WTC11 (cell line): ENCODE measurements around the gene EIF5A.

Experiments used
- ELF4 ChIP-seq: sonication (generic); formaldehyde crosslinking; IDR thresholded peaks from 2 replicates; pipeline ENCODE4 v1.8.1; 2022; ENCODE audit warnings: low read depth, mild to moderate bottlenecking, moderate library complexity, missing genetic modification reagents
- FOXK1 ChIP-seq: sonication (generic); formaldehyde crosslinking; IDR thresholded peaks from 2 replicates; pipeline ENCODE4 v1.8.0; 2022; ENCODE audit warnings: mild to moderate bottlenecking, moderate library complexity, missing genetic modification reagents
- JUN ChIP-seq: sonication (generic); formaldehyde crosslinking; IDR thresholded peaks from 2 replicates; pipeline ENCODE4 v1.8.0; 2023; ENCODE audit warnings: mild to moderate bottlenecking, missing genetic modification reagents
- NFATC4 ChIP-seq: fragments of 250-450 bp; sonication (Bioruptor Pico); IDR thresholded peaks from 2 replicates; pipeline ENCODE4 v1.9.0; 2021; ENCODE audit warnings: mild to moderate bottlenecking
- PRRX2 ChIP-seq: fragments of 250-450 bp; sonication (Bioruptor Pico); IDR thresholded peaks from 2 replicates; pipeline ENCODE4 v1.8.0; 2021; ENCODE audit warnings: mild to moderate bottlenecking
- SP1 ChIP-seq: sonication (generic); formaldehyde crosslinking; conservative IDR thresholded peaks from 2 replicates; pipeline ENCODE4 v1.8.1; 2022; ENCODE audit warnings: missing genetic modification reagents
- TEAD4 ChIP-seq: sonication (generic); formaldehyde crosslinking; IDR thresholded peaks from 2 replicates; pipeline ENCODE4 v1.8.0; 2022; ENCODE audit warnings: mild to moderate bottlenecking, missing genetic modification reagents
- ZBTB21 ChIP-seq: sonication (generic); formaldehyde crosslinking; IDR thresholded peaks from 2 replicates; pipeline ENCODE4 v1.8.1; 2023; ENCODE audit warnings: mild to moderate bottlenecking, missing genetic modification reagents, borderline replicate concordance
- TF ChIP-seq, protein P1 (sequence below): sonication (generic); formaldehyde crosslinking; conservative IDR thresholded peaks from 2 replicates; pipeline ENCODE4 v1.8.1; 2023; ENCODE audit warnings: mild to moderate bottlenecking, low read depth, missing genetic modification reagents, moderate library complexity
- TF ChIP-seq, protein P2 (sequence below): fragments of 200-600 bp; IDR thresholded peaks from 2 replicates; pipeline ENCODE4 v1.8.0; 2022; ENCODE audit warnings: antibody characterized with exemption
- TF ChIP-seq, protein P3 (sequence below): sonication (generic); formaldehyde crosslinking; IDR thresholded peaks from 2 replicates; pipeline ENCODE4 v1.8.1; 2022; ENCODE audit warnings: missing genetic modification reagents, borderline replicate concordance
- TF ChIP-seq, protein P4 (sequence below): sonication (generic); formaldehyde crosslinking; IDR thresholded peaks from 2 replicates; pipeline ENCODE4 v1.8.0; 2022; ENCODE audit warnings: mild to moderate bottlenecking, missing genetic modification reagents
- TF ChIP-seq, protein P5 (sequence below): sonication (generic); formaldehyde crosslinking; IDR thresholded peaks from 2 replicates; pipeline ENCODE4 v1.8.1; 2023; ENCODE audit warnings: mild to moderate bottlenecking, missing genetic modification reagents, moderate library complexity

DNA sequence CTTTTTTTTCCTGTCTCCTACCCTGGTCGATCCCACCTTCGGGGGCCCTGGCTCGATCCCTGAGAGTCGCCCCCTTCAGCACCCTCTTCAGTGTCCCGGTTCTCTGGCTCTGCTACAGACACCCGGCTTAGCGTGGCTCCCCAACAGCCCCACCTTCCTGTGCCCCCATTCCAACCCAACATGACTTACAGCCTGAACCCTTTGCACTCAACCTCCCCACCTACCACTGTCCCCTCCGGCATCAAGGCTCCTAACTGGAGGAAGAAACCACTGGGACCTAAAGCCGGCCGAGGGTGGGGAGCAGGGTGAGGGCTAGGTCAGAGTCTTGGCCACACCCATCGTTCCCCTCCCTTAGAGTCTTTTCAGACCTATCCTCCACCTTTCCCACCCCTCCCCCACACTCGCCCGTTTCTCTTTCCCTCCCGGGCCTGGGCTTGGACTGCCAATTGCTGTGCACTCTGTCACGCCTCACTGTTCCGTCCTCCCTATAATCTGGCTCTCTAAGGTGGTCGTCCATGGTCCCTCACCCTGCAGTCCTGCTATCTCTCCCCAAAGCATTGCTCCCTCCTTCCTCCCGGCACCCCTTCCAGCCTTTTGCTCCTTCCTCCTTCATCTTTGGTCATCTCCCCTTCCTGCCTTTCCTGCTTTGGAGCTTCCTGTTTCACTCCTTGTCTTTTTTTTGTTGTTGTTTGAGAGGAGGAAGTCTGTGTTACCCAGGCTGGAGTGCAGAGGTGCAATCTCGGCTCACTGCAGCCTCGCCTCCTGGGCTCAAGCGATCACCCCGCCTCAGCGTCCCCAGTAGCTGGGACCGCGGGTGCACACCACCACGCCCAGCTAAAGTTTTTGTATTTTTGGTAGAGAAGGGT lies 44.3 kb upstream of the EIF5A start:
- TF ChIP-seq NFATC4 (no peak), ELF4 (CRISPR knock-in tag) (no peak), JUN (no peak), FOXK1 (CRISPR knock-in tag) (peak; percentile 48; the same call in 1 of the 2 replicates), ZBTB21 (CRISPR knock-in tag) (no peak), TEAD4 (CRISPR knock-in tag) (no peak), SP1 (CRISPR knock-in tag) (no peak), PRRX2 (no peak)
- TF ChIP-seq, protein P1, sequence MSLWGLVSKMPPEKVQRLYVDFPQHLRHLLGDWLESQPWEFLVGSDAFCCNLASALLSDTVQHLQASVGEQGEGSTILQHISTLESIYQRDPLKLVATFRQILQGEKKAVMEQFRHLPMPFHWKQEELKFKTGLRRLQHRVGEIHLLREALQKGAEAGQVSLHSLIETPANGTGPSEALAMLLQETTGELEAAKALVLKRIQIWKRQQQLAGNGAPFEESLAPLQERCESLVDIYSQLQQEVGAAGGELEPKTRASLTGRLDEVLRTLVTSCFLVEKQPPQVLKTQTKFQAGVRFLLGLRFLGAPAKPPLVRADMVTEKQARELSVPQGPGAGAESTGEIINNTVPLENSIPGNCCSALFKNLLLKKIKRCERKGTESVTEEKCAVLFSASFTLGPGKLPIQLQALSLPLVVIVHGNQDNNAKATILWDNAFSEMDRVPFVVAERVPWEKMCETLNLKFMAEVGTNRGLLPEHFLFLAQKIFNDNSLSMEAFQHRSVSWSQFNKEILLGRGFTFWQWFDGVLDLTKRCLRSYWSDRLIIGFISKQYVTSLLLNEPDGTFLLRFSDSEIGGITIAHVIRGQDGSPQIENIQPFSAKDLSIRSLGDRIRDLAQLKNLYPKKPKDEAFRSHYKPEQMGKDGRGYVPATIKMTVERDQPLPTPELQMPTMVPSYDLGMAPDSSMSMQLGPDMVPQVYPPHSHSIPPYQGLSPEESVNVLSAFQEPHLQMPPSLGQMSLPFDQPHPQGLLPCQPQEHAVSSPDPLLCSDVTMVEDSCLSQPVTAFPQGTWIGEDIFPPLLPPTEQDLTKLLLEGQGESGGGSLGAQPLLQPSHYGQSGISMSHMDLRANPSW (CRISPR knock-in tag): no peak
- TF ChIP-seq, protein P2, sequence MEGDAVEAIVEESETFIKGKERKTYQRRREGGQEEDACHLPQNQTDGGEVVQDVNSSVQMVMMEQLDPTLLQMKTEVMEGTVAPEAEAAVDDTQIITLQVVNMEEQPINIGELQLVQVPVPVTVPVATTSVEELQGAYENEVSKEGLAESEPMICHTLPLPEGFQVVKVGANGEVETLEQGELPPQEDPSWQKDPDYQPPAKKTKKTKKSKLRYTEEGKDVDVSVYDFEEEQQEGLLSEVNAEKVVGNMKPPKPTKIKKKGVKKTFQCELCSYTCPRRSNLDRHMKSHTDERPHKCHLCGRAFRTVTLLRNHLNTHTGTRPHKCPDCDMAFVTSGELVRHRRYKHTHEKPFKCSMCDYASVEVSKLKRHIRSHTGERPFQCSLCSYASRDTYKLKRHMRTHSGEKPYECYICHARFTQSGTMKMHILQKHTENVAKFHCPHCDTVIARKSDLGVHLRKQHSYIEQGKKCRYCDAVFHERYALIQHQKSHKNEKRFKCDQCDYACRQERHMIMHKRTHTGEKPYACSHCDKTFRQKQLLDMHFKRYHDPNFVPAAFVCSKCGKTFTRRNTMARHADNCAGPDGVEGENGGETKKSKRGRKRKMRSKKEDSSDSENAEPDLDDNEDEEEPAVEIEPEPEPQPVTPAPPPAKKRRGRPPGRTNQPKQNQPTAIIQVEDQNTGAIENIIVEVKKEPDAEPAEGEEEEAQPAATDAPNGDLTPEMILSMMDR: no peak
- TF ChIP-seq, protein P3, sequence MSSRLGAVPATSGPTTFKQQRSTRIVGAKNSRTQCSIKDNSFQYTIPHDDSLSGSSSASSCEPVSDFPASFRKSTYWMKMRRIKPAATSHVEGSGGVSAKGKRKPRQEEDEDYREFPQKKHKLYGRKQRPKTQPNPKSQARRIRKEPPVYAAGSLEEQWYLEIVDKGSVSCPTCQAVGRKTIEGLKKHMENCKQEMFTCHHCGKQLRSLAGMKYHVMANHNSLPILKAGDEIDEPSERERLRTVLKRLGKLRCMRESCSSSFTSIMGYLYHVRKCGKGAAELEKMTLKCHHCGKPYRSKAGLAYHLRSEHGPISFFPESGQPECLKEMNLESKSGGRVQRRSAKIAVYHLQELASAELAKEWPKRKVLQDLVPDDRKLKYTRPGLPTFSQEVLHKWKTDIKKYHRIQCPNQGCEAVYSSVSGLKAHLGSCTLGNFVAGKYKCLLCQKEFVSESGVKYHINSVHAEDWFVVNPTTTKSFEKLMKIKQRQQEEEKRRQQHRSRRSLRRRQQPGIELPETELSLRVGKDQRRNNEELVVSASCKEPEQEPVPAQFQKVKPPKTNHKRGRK (CRISPR knock-in tag): no peak
- TF ChIP-seq, protein P4, sequence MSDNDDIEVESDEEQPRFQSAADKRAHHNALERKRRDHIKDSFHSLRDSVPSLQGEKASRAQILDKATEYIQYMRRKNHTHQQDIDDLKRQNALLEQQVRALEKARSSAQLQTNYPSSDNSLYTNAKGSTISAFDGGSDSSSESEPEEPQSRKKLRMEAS (CRISPR knock-in tag): no peak
- TF ChIP-seq, protein P5, sequence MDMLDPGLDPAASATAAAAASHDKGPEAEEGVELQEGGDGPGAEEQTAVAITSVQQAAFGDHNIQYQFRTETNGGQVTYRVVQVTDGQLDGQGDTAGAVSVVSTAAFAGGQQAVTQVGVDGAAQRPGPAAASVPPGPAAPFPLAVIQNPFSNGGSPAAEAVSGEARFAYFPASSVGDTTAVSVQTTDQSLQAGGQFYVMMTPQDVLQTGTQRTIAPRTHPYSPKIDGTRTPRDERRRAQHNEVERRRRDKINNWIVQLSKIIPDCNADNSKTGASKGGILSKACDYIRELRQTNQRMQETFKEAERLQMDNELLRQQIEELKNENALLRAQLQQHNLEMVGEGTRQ: no peak
